Neural progenitor cell (in vitro differentiated cells): ENCODE data around the gene LUZP2.

ENCODE experiments used
- CTCF ChIP-seq: fragments of 200-600 bp; sonication (generic); IDR thresholded peaks from 2 replicates; pipeline ENCODE4 v1.5.1; 2017; ENCODE audit warnings: antibody characterized with exemption, mild to moderate bottlenecking
- EZH2 ChIP-seq: fragments of 200-600 bp; sonication (generic); IDR thresholded peaks from 2 replicates; pipeline ENCODE4 v1.6.1; 2017; ENCODE audit warnings: antibody characterized with exemption, mild to moderate bottlenecking, moderate library complexity

GRCh38 chr11:25065746-25066145 lies 568.9 kb downstream of the LUZP2 start:
- no peak for TF ChIP-seq CTCF
- TF ChIP-seq EZH2, result no peak
